Heart left ventricle (tissue), 16 donors: ENCODE results near the gene KCNK2. TPM values are rescaled to one million over a fixed set of nuclear protein-coding genes. Genes with fewer than 3 reads are reported as not detected.

Source experiments
- ATAC-seq, 4 donors: fragments of 200-7000 bp; cut with Tn5 transposase; one replicate each; pipeline ENCODE4 v1.9.1; 2020 to 2022; ENCODE audit warnings: moderate library complexity in 4 of 4, mild to moderate bottlenecking in 3 of 4, moderate number of reproducible peaks in 1 of 4
- DNase-seq, 5 donors: peaks; one replicate each; pipeline ENCODE4 v3.0.0-alpha.2; 2020
- H3K27ac ChIP-seq, 12 donors: fragments of 200-600 bp; sonication (generic) in 4 of 12; one replicate each; pipeline versions ENCODE4 v1.5.0 to v1.8.0; 2016 to 2022; ENCODE audit warnings: mild to moderate bottlenecking in 2 of 12
- H3K27me3 ChIP-seq, 9 donors: fragments of 200-600 bp; sonication (generic) in 2 of 9; one replicate each; pipeline versions ENCODE4 v1.5.1 to v1.8.0; 2016 to 2022; ENCODE audit warnings: mild to moderate bottlenecking in 3 of 9
- H3K36me3 ChIP-seq, 9 donors: fragments of 200-600 bp; sonication (generic) in 2 of 9; one replicate each; pipeline versions ENCODE4 v1.5.0 to v1.8.0; 2018 to 2022; ENCODE audit warnings: mild to moderate bottlenecking in 2 of 9
- H3K4me1 ChIP-seq, 12 donors: fragments of 200-600 bp; sonication (generic) in 4 of 12; one replicate each; pipeline versions ENCODE4 v1.5.0 to v1.8.0; 2016 to 2022; ENCODE audit warnings: mild to moderate bottlenecking in 3 of 12
- H3K4me3 ChIP-seq, 12 donors: fragments of 200-600 bp; sonication (generic) in 4 of 12; one replicate each; pipeline versions ENCODE4 v1.5.0 to v1.8.0; 2017 to 2022; ENCODE audit warnings: mild to moderate bottlenecking in 9 of 12, moderate library complexity in 4 of 12
- H3K9me3 ChIP-seq, 12 donors: fragments of 200-600 bp; sonication (generic) in 4 of 12; one replicate each; pipeline versions ENCODE4 v1.5.0 to v1.8.0; 2016 to 2022; ENCODE audit warnings: mild to moderate bottlenecking in 1 of 12
- POLR2A ChIP-seq, 2 donors: fragments of 450-650 bp; IDR thresholded peaks; one replicate each; pipeline ENCODE4 v1.6.1; 2017; ENCODE audit warnings: antibody characterized with exemption in 2 of 2, mild to moderate bottlenecking in 2 of 2, moderate library complexity in 2 of 2
- WGBS, 4 donors: extraction: QIAGEN DNeasy Blood & Tissue Kit in 2 of 4; methylation state at CpG; one replicate each; pipeline versions ENCODE4 v1.1.5 to v1.1.7; 2013 to 2018; 5-methylcytosine and 5-hydroxymethylcytosine counted together
- intact Hi-C, 10 donors: fragments of 100-400 bp; cut with DNase I; formaldehyde crosslinking; loops; one replicate each; pipeline versions ENCODE4 v1.11.1 to v1.14.2; 2022
- polyA plus RNA-seq, 2 donors: library from polyadenylated mRNA; stranded (reverse); fragments of 200-250 nt; gene quantifications; one replicate each; pipeline ENCODE4 v1.2.3, GENCODE V29; 2013
- total RNA-seq, 9 donors: library from RNA; depleted of rRNA in 2 of 9; stranded (reverse); fragments of >200 nt in 2 of 9; fragmentation: NEBNext Ultra II Directional in 3 of 9; extraction: Animal tissue kit (Norgen Biotek cat#: 25700) in 3 of 9; gene quantifications; one replicate each; pipeline versions ENCODE4 v1.1.0 to v1.2.4, GENCODE V29; 2016 to 2023
- TF ChIP-seq, protein P1 (sequence below), 12 donors: fragments of 200-600 bp; sonication (generic) in 4 of 12; IDR thresholded peaks; one replicate each; pipeline versions ENCODE4 v1.5.0 to v1.8.0; 2018 to 2022; ENCODE audit warnings: antibody characterized with exemption in 12 of 12, mild to moderate bottlenecking in 5 of 12
- donor health status: ischemic (EF 13 %, LVEDD 7.1; RV severe dilation, severe dysfunction).
- donor health status: healthy with polysubstance abuse.
- donor health status: DM: no; HTN: yes; CAD: no.
- donor health status: DM: no; HTN: no; CAD: no.
- donor health status: ischemic (EF 25% LVEDD 6.9; RV normal size, moderate dysfunction).
- donor health status: ischemic (EF 25% LVEDD 5.7; RV mildly dilated, moderate dysfunction).
- donor health status: healthy.
- donor health status: DM: yes; HTN: yes; CAD: no.
- donor health status: ischemic (EF 35%, LVEDD 5.7; RV mildly dilated, moderate dysfunction).
- donor health status: nonischemic (EF 11% LVEDD 7.7; RV severe dilation, severe dysfunction).
- donor health status: DM: yes; HTN: yes; CAD: no.
- donor health status: PGD.
- donor health status: ischemic (EF 29% LVEDD 5.4; RV normal size, mild dysfunction).
- donor health status: nonischemic (EF 23%, LVEDD 6.1; RV moderate dilation, normal function).

KCNK2 gene
- total and polyA plus RNA-seq, 11 donors: 0.04 to 1.3 (median 0.21) TPM; not detected in 3

DNA sequence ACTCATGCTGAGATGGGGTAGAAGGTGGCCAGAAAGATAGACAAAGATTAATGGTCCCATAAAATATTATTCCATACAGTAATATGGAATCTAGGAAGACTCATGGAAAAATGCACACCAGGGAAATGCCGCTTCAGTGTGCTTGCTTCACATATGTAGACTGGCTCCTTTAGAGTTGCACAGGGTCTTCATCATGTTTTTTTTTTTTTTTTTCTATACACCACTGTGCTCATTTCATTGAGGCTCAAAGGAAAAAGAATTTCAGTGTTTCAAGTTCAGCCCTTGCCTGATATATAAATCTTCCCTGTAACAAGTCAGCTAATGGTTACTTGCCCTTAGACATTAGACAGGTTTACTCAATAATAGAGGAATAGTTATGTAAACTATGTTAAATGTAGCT lies 33.2 kb downstream of the KCNK2 start:
- DNase-seq (no peak), ATAC-seq (no peak)
- Histone ChIP-seq H3K4me1 (no peaks in the 10 kb centered on the region), H3K9me3 (no peaks in the 10 kb centered on the region), H3K36me3 (no peaks in the 10 kb centered on the region), H3K27me3 (no peaks in the 10 kb centered on the region), H3K27ac (no peak overlapping the region), H3K4me3 (no peak overlapping the region)
- no peak for TF ChIP-seq POLR2A (IDR thresholded peaks at IDR 0.05)
- TF ChIP-seq, protein P1, sequence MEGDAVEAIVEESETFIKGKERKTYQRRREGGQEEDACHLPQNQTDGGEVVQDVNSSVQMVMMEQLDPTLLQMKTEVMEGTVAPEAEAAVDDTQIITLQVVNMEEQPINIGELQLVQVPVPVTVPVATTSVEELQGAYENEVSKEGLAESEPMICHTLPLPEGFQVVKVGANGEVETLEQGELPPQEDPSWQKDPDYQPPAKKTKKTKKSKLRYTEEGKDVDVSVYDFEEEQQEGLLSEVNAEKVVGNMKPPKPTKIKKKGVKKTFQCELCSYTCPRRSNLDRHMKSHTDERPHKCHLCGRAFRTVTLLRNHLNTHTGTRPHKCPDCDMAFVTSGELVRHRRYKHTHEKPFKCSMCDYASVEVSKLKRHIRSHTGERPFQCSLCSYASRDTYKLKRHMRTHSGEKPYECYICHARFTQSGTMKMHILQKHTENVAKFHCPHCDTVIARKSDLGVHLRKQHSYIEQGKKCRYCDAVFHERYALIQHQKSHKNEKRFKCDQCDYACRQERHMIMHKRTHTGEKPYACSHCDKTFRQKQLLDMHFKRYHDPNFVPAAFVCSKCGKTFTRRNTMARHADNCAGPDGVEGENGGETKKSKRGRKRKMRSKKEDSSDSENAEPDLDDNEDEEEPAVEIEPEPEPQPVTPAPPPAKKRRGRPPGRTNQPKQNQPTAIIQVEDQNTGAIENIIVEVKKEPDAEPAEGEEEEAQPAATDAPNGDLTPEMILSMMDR (IDR thresholded peaks at IDR 0.05): no peak
- intact Hi-C loops: no loop called here
- WGBS, 4 donors: 94 to 98% (median 96%) methylated on average over 1 of the region's 1 CpG

DNA sequence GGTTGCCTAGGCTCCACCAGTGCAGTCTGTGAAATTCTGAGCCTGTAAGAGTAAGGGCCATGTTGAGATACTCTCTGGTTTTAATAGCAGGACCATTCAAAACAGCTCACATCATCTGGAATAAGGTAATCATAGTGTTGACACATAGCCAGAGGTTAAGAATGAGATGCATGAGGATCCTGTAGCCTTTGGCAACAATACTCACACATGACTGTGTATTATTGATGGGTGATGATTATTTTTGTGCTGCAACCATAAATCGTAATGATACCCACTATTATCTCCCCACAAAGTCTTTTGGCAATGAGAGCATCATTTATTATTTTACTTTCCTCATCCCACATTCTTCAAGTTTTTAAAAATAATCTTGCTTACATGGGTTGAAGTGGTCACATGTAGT lies 35.5 kb downstream of the KCNK2 start:
- Histone ChIP-seq H3K27me3 (no peaks in the 10 kb centered on the region), H3K9me3 (no peaks in the 10 kb centered on the region), H3K4me1 (no peaks in the 10 kb centered on the region), H3K36me3 (no peaks in the 10 kb centered on the region), H3K4me3 (no peak overlapping the region), H3K27ac (no peak overlapping the region)
- intact Hi-C loops: no loop called here
- no peak for DNase-seq
- ATAC-seq: no peak
- no peak for TF ChIP-seq POLR2A (IDR thresholded peaks at IDR 0.05)
- TF ChIP-seq, protein P1 (IDR thresholded peaks at IDR 0.05): no peak
- 53 to 86% (median 69%) methylated on average over 1 of the region's 1 CpG for WGBS, 4 donors

DNA sequence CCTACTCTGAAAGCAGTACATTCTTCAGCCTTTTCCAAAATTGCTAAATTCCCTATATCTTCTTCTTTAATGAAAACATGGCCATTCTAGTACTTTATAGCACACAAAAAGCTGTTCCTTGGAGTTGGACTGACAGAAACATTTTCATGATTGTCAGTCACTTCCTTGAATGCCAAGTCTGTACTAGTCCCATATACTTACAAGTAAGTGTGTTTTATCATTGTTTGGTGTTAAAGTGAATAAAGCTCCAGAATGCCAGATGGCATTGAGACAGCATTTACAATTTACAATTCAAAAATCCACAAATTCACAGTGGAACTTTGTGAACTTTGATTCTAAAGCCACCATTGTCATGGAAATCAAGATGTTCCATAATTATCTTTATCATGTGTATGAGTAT lies 36.5 kb downstream of the KCNK2 start:
- no peak overlapping the region for H3K27ac ChIP-seq
- no peaks in the 10 kb centered on the region for H3K4me1 ChIP-seq
- H3K4me3 ChIP-seq: no peak overlapping the region
- ATAC-seq (no peak), DNase-seq (no peak)
- intact Hi-C loops: no loop called here
- H3K9me3 ChIP-seq: no peaks in the 10 kb centered on the region
- no peak for TF ChIP-seq POLR2A (IDR thresholded peaks at IDR 0.05)
- TF ChIP-seq, protein P1 (IDR thresholded peaks at IDR 0.05): no peak
- no peaks in the 10 kb centered on the region for H3K27me3 ChIP-seq
- H3K36me3 ChIP-seq: no peaks in the 10 kb centered on the region

DNA sequence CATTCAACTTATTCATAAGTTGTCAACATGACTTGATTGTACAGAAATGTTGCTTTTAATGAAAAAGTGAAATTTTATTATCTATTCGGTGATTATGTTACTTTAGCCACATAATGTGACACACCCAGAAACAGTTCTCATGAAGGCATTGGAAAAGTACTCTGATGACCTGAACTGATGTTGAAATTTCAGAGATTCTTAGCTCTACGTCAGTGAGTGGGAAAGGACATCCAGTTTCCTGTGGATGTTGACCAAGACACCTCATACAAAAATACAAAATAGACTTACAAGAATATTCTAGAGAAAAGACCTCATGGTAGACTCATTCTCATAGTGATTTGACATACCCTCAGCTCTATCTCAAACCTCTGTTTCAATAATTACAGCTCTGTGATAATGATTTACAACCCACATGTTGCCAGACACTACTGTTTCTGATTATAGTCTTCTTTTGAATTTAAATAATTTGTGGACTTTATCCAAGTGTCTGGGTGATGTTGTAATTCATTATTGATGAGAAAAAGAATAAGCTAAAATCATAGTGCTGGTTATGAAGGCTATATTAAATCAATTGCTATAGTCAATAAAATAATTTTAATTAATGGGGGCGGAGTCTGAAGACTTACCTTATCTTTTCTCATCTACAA lies 37.3 kb downstream of the KCNK2 start:
- H3K27ac ChIP-seq: no peak overlapping the region
- H3K36me3 ChIP-seq: no peaks in the 10 kb centered on the region
- no peak overlapping the region for H3K4me3 ChIP-seq
- no peak for TF ChIP-seq POLR2A (IDR thresholded peaks at IDR 0.05)
- TF ChIP-seq, protein P1 (IDR thresholded peaks at IDR 0.05): no peak
- no peaks in the 10 kb centered on the region for H3K9me3 ChIP-seq
- H3K4me1 ChIP-seq: no peaks in the 10 kb centered on the region
- WGBS, 4 donors: 54 to 79% (median 58%) methylated on average over 3 of the region's 3 CpGs
- ATAC-seq: no peak
- no peaks in the 10 kb centered on the region for H3K27me3 ChIP-seq
- intact Hi-C loops: no loop called here
- DNase-seq: no peak
